H9 (cell line): ENCODE measurements around the gene PLB1. TPM values are rescaled to one million over a fixed set of nuclear protein-coding genes. Genes with fewer than 3 reads are reported as not detected.

Experiments
- DNase-seq: peaks from one replicate; pipeline ENCODE4 v3.0.0-alpha.2; 2017
- H2AFZ ChIP-seq: one replicate; pipeline ENCODE4 v1.6.1; 2013; ENCODE audit warnings: mild to moderate bottlenecking, low read length, control low read depth, moderate library complexity
- H2AK5ac ChIP-seq: 2 replicates; pipeline ENCODE4 v1.6.1; 2013; ENCODE audit warnings: low read length, control low read depth, mixed read lengths; ENCODE audit not compliant: insufficient read length
- H2BK120ac ChIP-seq: one replicate; pipeline ENCODE4 v1.6.1; 2013; ENCODE audit warnings: low read depth, mild to moderate bottlenecking, low read length, control low read depth, inconsistent platforms; ENCODE audit not compliant: poor library complexity, severe bottlenecking
- H2BK12ac ChIP-seq: 2 replicates; pipeline ENCODE4 v1.6.1; 2013; ENCODE audit warnings: low read length, control low read depth, mixed read lengths, low read depth; ENCODE audit not compliant: insufficient read length
- H2BK15ac ChIP-seq: 2 replicates; pipeline ENCODE4 v1.6.1; 2013; ENCODE audit warnings: low read depth, low read length, control low read depth
- H2BK20ac ChIP-seq: one replicate; pipeline ENCODE4 v1.6.1; 2013; ENCODE audit warnings: low read depth, mild to moderate bottlenecking, low read length, control low read depth, inconsistent platforms; ENCODE audit not compliant: poor library complexity, severe bottlenecking
- H2BK5ac ChIP-seq: 2 replicates; pipeline ENCODE4 v1.6.1; 2013; ENCODE audit warnings: low read length, control low read depth, mixed read lengths; ENCODE audit not compliant: insufficient read length
- H3K14ac ChIP-seq: 2 replicates; pipeline ENCODE4 v1.6.1; 2013; ENCODE audit warnings: low read length, control low read depth; ENCODE audit not compliant: insufficient read depth
- H3K18ac ChIP-seq: 2 replicates; pipeline ENCODE4 v1.6.1; 2013; ENCODE audit warnings: low read depth, mild to moderate bottlenecking, mixed read lengths, low read length, control low read depth; ENCODE audit not compliant: insufficient read length
- H3K23ac ChIP-seq: 2 replicates; pipeline ENCODE4 v1.6.1; 2013; ENCODE audit warnings: low read length, control low read depth, mixed read lengths, low read depth; ENCODE audit not compliant: insufficient read length
- H3K23me2 ChIP-seq: 2 replicates; pipeline ENCODE4 v1.6.1; 2013; ENCODE audit warnings: low read depth, mild to moderate bottlenecking, mixed read lengths, low read length, control low read depth; ENCODE audit not compliant: insufficient read length, poor library complexity, severe bottlenecking
- H3K27ac ChIP-seq: 2 replicates; pipeline ENCODE4 v1.5.1; 2013; ENCODE audit warnings: low read length, control low read depth, mixed read lengths, low read depth; ENCODE audit not compliant: insufficient read length
- H3K27me3 ChIP-seq: 2 replicates; pipeline ENCODE4 v1.6.1; 2013; ENCODE audit warnings: low read length, control low read depth, inconsistent platforms; ENCODE audit not compliant: insufficient read depth
- H3K4ac ChIP-seq: 2 replicates; pipeline ENCODE4 v1.6.1; 2013; ENCODE audit warnings: low read depth, mild to moderate bottlenecking, control low read depth, inconsistent platforms, low read length, moderate library complexity
- H3K4me1 ChIP-seq: 2 replicates; pipeline ENCODE4 v1.6.1; 2013; ENCODE audit warnings: low read length, control low read depth, inconsistent platforms; ENCODE audit not compliant: insufficient read depth
- H3K4me2 ChIP-seq: 2 replicates; pipeline ENCODE4 v1.6.1; 2013; ENCODE audit warnings: low read length, control low read depth, mixed read lengths; ENCODE audit not compliant: insufficient read length, insufficient read depth
- H3K56ac ChIP-seq: 2 replicates; pipeline ENCODE4 v1.6.1; 2013; ENCODE audit warnings: low read depth, mild to moderate bottlenecking, mixed read lengths, low read length, control low read depth; ENCODE audit not compliant: insufficient read length
- H3K79me1 ChIP-seq: 2 replicates; pipeline ENCODE4 v1.6.1; 2013; ENCODE audit warnings: low read depth, mild to moderate bottlenecking, moderate library complexity, low read length, control low read depth, inconsistent platforms; ENCODE audit not compliant: insufficient read depth, poor library complexity, severe bottlenecking
- H3K79me2 ChIP-seq: 2 replicates; pipeline ENCODE4 v1.6.1; 2013; ENCODE audit warnings: low read length, control low read depth, inconsistent platforms; ENCODE audit not compliant: insufficient read depth
- H3K9ac ChIP-seq: 2 replicates; pipeline ENCODE4 v1.6.1; 2013; ENCODE audit warnings: low read length, control low read depth, mixed read lengths; ENCODE audit not compliant: insufficient read length; ENCODE audit errors: extremely low read depth
- H3K9me3 ChIP-seq: one replicate; pipeline ENCODE4 v1.6.1; 2013; ENCODE audit warnings: low read depth, low read length, inconsistent platforms; ENCODE audit not compliant: control insufficient read depth
- H3T11ph ChIP-seq: one replicate; pipeline ENCODE4 v1.6.1; 2013; ENCODE audit warnings: mild to moderate bottlenecking, low read length, control low read depth, inconsistent platforms
- H4K20me1 ChIP-seq: one replicate; pipeline ENCODE4 v1.6.1; 2013; ENCODE audit not compliant: control insufficient read depth, insufficient read length, insufficient read depth
- H4K5ac ChIP-seq: 2 replicates; pipeline ENCODE4 v1.6.1; 2013; ENCODE audit warnings: low read depth, mild to moderate bottlenecking, mixed read lengths, low read length, control low read depth; ENCODE audit not compliant: insufficient read length
- H4K8ac ChIP-seq: replicated peaks from 2 replicates; pipeline ENCODE4 v1.6.1; 2013; ENCODE audit warnings: low read length, control low read depth, mixed read lengths, low read depth; ENCODE audit not compliant: insufficient read length
- H4K91ac ChIP-seq: 2 replicates; pipeline ENCODE4 v1.6.1; 2013; ENCODE audit warnings: low read depth, mild to moderate bottlenecking, moderate library complexity, mixed read lengths, low read length, control low read depth; ENCODE audit not compliant: insufficient read length
- H3K27ac Mint-ChIP-seq, 3 experiments: 2 replicates in 2 of 3; 3 replicates in 1 of 3; pipeline ENCODE4 v1.8.0; 2020 to 2021; ENCODE audit warnings: mixed read lengths in 3 of 3, mild to moderate bottlenecking in 1 of 3, moderate library complexity in 1 of 3
- H3K27me3 Mint-ChIP-seq: 2 replicates; pipeline ENCODE4 v1.8.0; 2021; ENCODE audit warnings: low read depth, mild to moderate bottlenecking, moderate library complexity, mixed read lengths
- H3K36me3 Mint-ChIP-seq, 3 experiments: 2 replicates in 2 of 3; 3 replicates in 1 of 3; pipeline ENCODE4 v1.8.0; 2020 to 2021; ENCODE audit warnings: low read depth in 3 of 3, mixed read lengths in 3 of 3; ENCODE audit not compliant: insufficient read depth in 1 of 3
- H3K4me1 Mint-ChIP-seq, 2 experiments: 2 replicates each; pipeline ENCODE4 v1.8.0; 2020; ENCODE audit warnings: mixed read lengths in 2 of 2
- H3K4me3 Mint-ChIP-seq, 2 experiments: 2 replicates in 1 of 2; 3 replicates in 1 of 2; pipeline ENCODE4 v1.8.0; 2020 to 2021; ENCODE audit warnings: mild to moderate bottlenecking in 2 of 2, mixed read lengths in 2 of 2, moderate library complexity in 1 of 2
- H3K9me3 Mint-ChIP-seq, 2 experiments: 2 replicates in 1 of 2; 3 replicates in 1 of 2; pipeline ENCODE4 v1.8.0; 2020; ENCODE audit warnings: mild to moderate bottlenecking in 2 of 2, mixed read lengths in 2 of 2, moderate library complexity in 1 of 2
- CTCF ChIP-seq: fragments of 200-600 bp; sonication (generic); conservative IDR thresholded peaks from 3 replicates; pipeline ENCODE4 v1.8.0; 2021; ENCODE audit warnings: antibody characterized with exemption, mild to moderate bottlenecking
- WGBS: extraction: QIAGEN DNeasy Blood & Tissue Kit; methylation state at CpG from one replicate; pipeline ENCODE4 v1.1.7; 2013; ENCODE audit warnings: missing lambda C conversion rate, low lambda C conversion rate, mixed read lengths; ENCODE audit not compliant: insufficient read length; ENCODE audit errors: extremely low coverage; 5-methylcytosine and 5-hydroxymethylcytosine counted together
- total RNA-seq: library from RNA; stranded (reverse); gene quantifications from 2 replicates; pipeline ENCODE4 v1.2.1, GENCODE V29; 2021

Gene PLB1
- total RNA-seq, 1 experiment from 2014 or later: not detected

GRCh38 chr2:28631514-28632206 is 135.8 kb downstream of the PLB1 start:
- no peak overlapping the region for H2BK120ac ChIP-seq
- no peak overlapping the region for H3K56ac ChIP-seq
- no peak for TF ChIP-seq CTCF
- H2AK5ac ChIP-seq: no peak overlapping the region
- no peak overlapping the region for H2BK20ac ChIP-seq
- no peak overlapping the region for H4K5ac ChIP-seq
- no peaks in the 10 kb centered on the region for H3K79me2 ChIP-seq
- Mint-ChIP-seq H3K36me3 (no peaks in the 10 kb centered on the region), H3K27ac (no peak overlapping the region), H3K27me3 (no peaks in the 10 kb centered on the region), H3K4me1 (peaks cover 0 to 6% of the 10 kb centered on the region in 2 experiments; a peak in 2 of 4 replicates), H3K9me3 (no peaks in the 10 kb centered on the region; a peak in 1 of 5 replicates), H3K4me3 (no peak overlapping the region)
- H3T11ph ChIP-seq: no peak overlapping the region
- H3K9me3 ChIP-seq: no peaks in the 10 kb centered on the region
- DNase-seq: no peak
- no peak overlapping the region for H4K91ac ChIP-seq
- no peaks in the 10 kb centered on the region for H3K4me1 ChIP-seq
- no CpG with 5 or more reads among the region's 11 CpGs for WGBS
- H3K14ac ChIP-seq: no peak overlapping the region
- no peaks in the 10 kb centered on the region for H4K20me1 ChIP-seq
- no peak overlapping the region for H3K4me2 ChIP-seq
- no peaks in the 10 kb centered on the region for H3K23me2 ChIP-seq
- no peak overlapping the region for H2BK5ac ChIP-seq
- H4K8ac ChIP-seq: no peak overlapping the region
- H3K4ac ChIP-seq: no peak overlapping the region
- no peak overlapping the region for H2BK15ac ChIP-seq
- H3K23ac ChIP-seq: no peak overlapping the region
- H2BK12ac ChIP-seq: no peak overlapping the region
- no peaks in the 10 kb centered on the region for H3K27me3 ChIP-seq
- no peak overlapping the region for H2AFZ ChIP-seq
- no peaks in the 10 kb centered on the region for H3K79me1 ChIP-seq
- H3K27ac ChIP-seq: no peak overlapping the region
- H3K9ac ChIP-seq: no peak overlapping the region
- H3K18ac ChIP-seq: no peak overlapping the region
